Trophoblast cell (in vitro differentiated cells and primary cell): ENCODE measurements around the gene KIAA0513.

ENCODE experiments used
- DNase-seq, 2 donors: peaks; one replicate each; pipeline ENCODE4 v3.0.0-alpha.2; 2016
- H2AFZ ChIP-seq: 2 replicates; pipeline ENCODE4 v1.6.1; 2013; ENCODE audit warnings: low read length, moderate library complexity, mild to moderate bottlenecking; ENCODE audit not compliant: insufficient read depth, poor library complexity
- H2AK5ac ChIP-seq: 2 replicates; pipeline ENCODE4 v1.6.1; 2013; ENCODE audit warnings: mild to moderate bottlenecking, low read length
- H2BK120ac ChIP-seq: 2 replicates; pipeline ENCODE4 v1.6.1; 2013; ENCODE audit warnings: low read length, mild to moderate bottlenecking, moderate library complexity; ENCODE audit not compliant: insufficient read depth, poor library complexity
- H2BK12ac ChIP-seq: 2 replicates; pipeline ENCODE4 v1.6.1; 2013; ENCODE audit warnings: mild to moderate bottlenecking, low read length, moderate library complexity
- H2BK5ac ChIP-seq: 2 replicates; pipeline ENCODE4 v1.6.1; 2013; ENCODE audit warnings: low read length, low read depth, moderate library complexity, mild to moderate bottlenecking; ENCODE audit not compliant: poor library complexity
- H3K14ac ChIP-seq: 2 replicates; pipeline ENCODE4 v1.6.1; 2013; ENCODE audit warnings: mild to moderate bottlenecking, low read length
- H3K18ac ChIP-seq: 2 replicates; pipeline ENCODE4 v1.6.1; 2013; ENCODE audit warnings: mild to moderate bottlenecking, low read length
- H3K23ac ChIP-seq: 2 replicates; pipeline ENCODE4 v1.6.1; 2013; ENCODE audit warnings: low read length
- H3K27ac ChIP-seq: 2 replicates; pipeline ENCODE4 v1.5.1; 2013; ENCODE audit warnings: low read depth, mild to moderate bottlenecking, inconsistent platforms, low read length, moderate library complexity
- H3K27me3 ChIP-seq: 2 replicates; pipeline ENCODE4 v1.6.1; 2013; ENCODE audit warnings: inconsistent platforms, mild to moderate bottlenecking, low read length, moderate library complexity; ENCODE audit not compliant: insufficient read depth
- H3K36me3 ChIP-seq, 2 experiments: 1 replicate in 1 of 2; 2 replicates in 1 of 2; pipeline ENCODE4 v1.6.1; 2013; ENCODE audit warnings: low read length in 2 of 2, mild to moderate bottlenecking in 2 of 2, moderate library complexity in 1 of 2; ENCODE audit not compliant: insufficient read depth in 2 of 2, control insufficient read depth in 1 of 2
- H3K4ac ChIP-seq: 2 replicates; pipeline ENCODE4 v1.6.1; 2013; ENCODE audit warnings: low read depth, mild to moderate bottlenecking, low read length, moderate library complexity
- H3K4me1 ChIP-seq, 2 experiments: 1 replicate in 1 of 2; 2 replicates in 1 of 2; pipeline ENCODE4 v1.6.1; 2013; ENCODE audit warnings: low read length in 2 of 2, mild to moderate bottlenecking in 2 of 2, moderate library complexity in 1 of 2; ENCODE audit not compliant: insufficient read depth in 2 of 2, control insufficient read depth in 1 of 2
- H3K4me2 ChIP-seq: 2 replicates; pipeline ENCODE4 v1.6.1; 2013; ENCODE audit warnings: inconsistent platforms, mild to moderate bottlenecking, low read length, moderate library complexity
- H3K4me3 ChIP-seq: 2 replicates; pipeline ENCODE4 v1.5.1; 2013; ENCODE audit warnings: mild to moderate bottlenecking, low read depth, low read length, inconsistent platforms
- H3K79me1 ChIP-seq: one replicate; pipeline ENCODE4 v1.6.1; 2013; ENCODE audit warnings: low read length
- H3K79me2 ChIP-seq: 2 replicates; pipeline ENCODE4 v1.6.1; 2013; ENCODE audit warnings: low read length, mild to moderate bottlenecking; ENCODE audit not compliant: control insufficient read depth, insufficient read depth, poor library complexity
- H3K9ac ChIP-seq: 2 replicates; pipeline ENCODE4 v1.6.1; 2013; ENCODE audit warnings: mild to moderate bottlenecking, low read length
- H3K9me3 ChIP-seq: 2 replicates; pipeline ENCODE4 v1.6.1; 2013; ENCODE audit warnings: low read depth, mild to moderate bottlenecking, control low read depth, inconsistent platforms, low read length; ENCODE audit not compliant: insufficient read depth
- H4K12ac ChIP-seq: 2 replicates; pipeline ENCODE4 v1.6.1; 2013; ENCODE audit warnings: low read depth, mild to moderate bottlenecking, low read length, moderate library complexity
- H4K8ac ChIP-seq: 2 replicates; pipeline ENCODE4 v1.6.1; 2013; ENCODE audit warnings: low read depth, mild to moderate bottlenecking, low read length, moderate library complexity
- H4K91ac ChIP-seq: one replicate; pipeline ENCODE4 v1.6.1; 2013; ENCODE audit warnings: low read depth, mild to moderate bottlenecking, low read length, moderate library complexity
- WGBS: extraction: QIAGEN DNeasy Blood & Tissue Kit; methylation state at CpG from one replicate; pipeline ENCODE4 v1.1.7; 2013; ENCODE audit warnings: missing lambda C conversion rate; ENCODE audit not compliant: insufficient read length, insufficient coverage; ENCODE audit errors: extremely low coverage; 5-methylcytosine and 5-hydroxymethylcytosine counted together

Gene KIAA0513

GRCh38 chr16:85028685-85029407 is 1.3 kb downstream of the KIAA0513 start:
- Histone ChIP-seq H3K4me1 (peaks cover 19 to 22% of the 10 kb centered on the region in 2 experiments), H3K27me3 (no peaks in the 10 kb centered on the region), H4K91ac (no peak overlapping the region), H3K36me3 (no peaks in the 10 kb centered on the region), H3K18ac (no peak overlapping the region), H2BK12ac (no peak overlapping the region), H2AFZ (no peak overlapping the region), H3K79me2 (peaks cover 6% of the 10 kb centered on the region), H3K4me3 (no peak overlapping the region), H3K9ac (no peak overlapping the region), H3K27ac (no peak overlapping the region), H2BK5ac (no peak overlapping the region), H4K8ac (no peak overlapping the region), H4K12ac (no peak overlapping the region), H2AK5ac (no peak overlapping the region), H3K79me1 (peaks cover 7% of the 10 kb centered on the region), H3K9me3 (no peaks in the 10 kb centered on the region), H3K4ac (no peak overlapping the region), H3K23ac (no peak overlapping the region), H2BK120ac (no peak overlapping the region), H3K4me2 (peak overlapping the region; percentile 75), H3K14ac (no peak overlapping the region)
- WGBS: no CpG with 5 or more reads among the region's 17 CpGs
- peak; percentile 71 to 87 for DNase-seq

- Histone ChIP-seq H3K4me2 (no peak overlapping the region), H3K4ac (no peak overlapping the region)
- WGBS: no CpG with 5 or more reads among the region's 4 CpGs
Measured at GRCh38 chr16:85029408-85029784, 1.8 kb downstream of the KIAA0513 start.

GRCh38 chr16:85029981-85030401 is 2.4 kb downstream of the KIAA0513 start:
- Histone ChIP-seq H3K27ac (no peak overlapping the region), H3K4me2 (no peak overlapping the region), H2AK5ac (no peak overlapping the region), H3K14ac (no peak overlapping the region), H2BK120ac (peak overlapping the region; percentile 3), H3K18ac (no peak overlapping the region), H3K23ac (no peak overlapping the region), H2BK5ac (no peak overlapping the region), H3K4me3 (no peak overlapping the region), H3K27me3 (no peaks in the 10 kb centered on the region), H3K79me2 (peaks cover 6% of the 10 kb centered on the region), H2AFZ (no peak overlapping the region), H3K9ac (no peak overlapping the region), H3K9me3 (no peaks in the 10 kb centered on the region), H3K4ac (no peak overlapping the region), H3K36me3 (no peaks in the 10 kb centered on the region), H3K4me1 (peaks cover 19 to 22% of the 10 kb centered on the region in 2 experiments), H3K79me1 (peaks cover 7% of the 10 kb centered on the region), H2BK12ac (peak overlapping the region; percentile 1), H4K91ac (no peak overlapping the region), H4K8ac (no peak overlapping the region), H4K12ac (no peak overlapping the region)
- DNase-seq: peak; percentile 49 to 67
- WGBS: no CpG with 5 or more reads among the region's 16 CpGs

More at GRCh38 chr16:85029408-85029784, 1.8 kb downstream of the KIAA0513 start:
- H2BK120ac ChIP-seq: no peak overlapping the region
- no peak overlapping the region for H4K8ac ChIP-seq
- peaks cover 6% of the 10 kb centered on the region for H3K79me2 ChIP-seq
- no peak overlapping the region for H4K91ac ChIP-seq
- H2AFZ ChIP-seq: no peak overlapping the region
- H3K4me1 ChIP-seq: peaks cover 19 to 22% of the 10 kb centered on the region in 2 experiments
- peaks cover 7% of the 10 kb centered on the region for H3K79me1 ChIP-seq
- no peaks in the 10 kb centered on the region for H3K9me3 ChIP-seq
- no peaks in the 10 kb centered on the region for H3K27me3 ChIP-seq
- no peak overlapping the region for H3K23ac ChIP-seq
- peak; percentile 65 to 85 for DNase-seq
- no peaks in the 10 kb centered on the region for H3K36me3 ChIP-seq
- no peak overlapping the region for H3K27ac ChIP-seq
- no peak overlapping the region for H2AK5ac ChIP-seq
- no peak overlapping the region for H2BK12ac ChIP-seq
- H2BK5ac ChIP-seq: no peak overlapping the region
- no peak overlapping the region for H4K12ac ChIP-seq
- no peak overlapping the region for H3K4me3 ChIP-seq
- H3K14ac ChIP-seq: no peak overlapping the region
- H3K9ac ChIP-seq: no peak overlapping the region
- H3K18ac ChIP-seq: no peak overlapping the region

- no peaks in the 10 kb centered on the region for H3K9me3 ChIP-seq
- H2BK12ac ChIP-seq: no peak overlapping the region
- no peak overlapping the region for H2AFZ ChIP-seq
- H3K23ac ChIP-seq: no peak overlapping the region
- H4K91ac ChIP-seq: no peak overlapping the region
- H3K36me3 ChIP-seq: no peaks in the 10 kb centered on the region
- peaks cover 6% of the 10 kb centered on the region for H3K79me2 ChIP-seq
- H3K27me3 ChIP-seq: no peaks in the 10 kb centered on the region
- H4K12ac ChIP-seq: no peak overlapping the region
- DNase-seq: no peak
- H2BK5ac ChIP-seq: no peak overlapping the region
- peaks cover 7% of the 10 kb centered on the region for H3K79me1 ChIP-seq
- H4K8ac ChIP-seq: no peak overlapping the region
- H3K4me2 ChIP-seq: no peak overlapping the region
- H3K4me3 ChIP-seq: no peak overlapping the region
- peaks cover 18 to 19% of the 10 kb centered on the region in 2 experiments for H3K4me1 ChIP-seq
- no peak overlapping the region for H3K18ac ChIP-seq
- no peak overlapping the region for H3K14ac ChIP-seq
- H2BK120ac ChIP-seq: no peak overlapping the region
- H2AK5ac ChIP-seq: no peak overlapping the region
- H3K27ac ChIP-seq: no peak overlapping the region
- no CpG with 5 or more reads among the region's 5 CpGs for WGBS
- no peak overlapping the region for H3K4ac ChIP-seq
- no peak overlapping the region for H3K9ac ChIP-seq
Measured at GRCh38 chr16:85031451-85031850, 3.9 kb downstream of the KIAA0513 start.
